ENCODE data around the gene TADA2A. TPM values are rescaled to one million over a fixed set of nuclear protein-coding genes. Genes with fewer than 3 reads are reported as not detected.

The TADA2A gene
- polyA plus RNA-seq, 1 experiment, result 13.6 TPM

- peak overlapping the region; percentile 79 for H3K4me3 ChIP-seq (ENCODE audit: low read depth, low read length)
- H3K36me3 ChIP-seq (ENCODE audit: control insufficient read depth, insufficient read depth, low read length), result no peaks in the 10 kb centered on the region
- ChIA-PET POLR2A (no interaction called here), CTCF (interaction anchor here (0.7 to 1.1 kb wide), 2 partner anchors 35 to 36 kb away, joined by 3 read pairs; no protein-coding TSS in a partner anchor)
- no peak for TF ChIP-seq CTCF (IDR thresholded peaks at IDR 0.05; ENCODE audit: insufficient read depth, low read depth, low read length)
- no peaks in the 10 kb centered on the region for H3K27me3 ChIP-seq (ENCODE audit: control insufficient read depth, insufficient read depth, low read length)
- DNase-seq (ENCODE audit: low read depth), result no peak
Observed at GRCh38 chr17:37492167-37492566, 85.5 kb downstream of the TADA2A start.

DNA sequence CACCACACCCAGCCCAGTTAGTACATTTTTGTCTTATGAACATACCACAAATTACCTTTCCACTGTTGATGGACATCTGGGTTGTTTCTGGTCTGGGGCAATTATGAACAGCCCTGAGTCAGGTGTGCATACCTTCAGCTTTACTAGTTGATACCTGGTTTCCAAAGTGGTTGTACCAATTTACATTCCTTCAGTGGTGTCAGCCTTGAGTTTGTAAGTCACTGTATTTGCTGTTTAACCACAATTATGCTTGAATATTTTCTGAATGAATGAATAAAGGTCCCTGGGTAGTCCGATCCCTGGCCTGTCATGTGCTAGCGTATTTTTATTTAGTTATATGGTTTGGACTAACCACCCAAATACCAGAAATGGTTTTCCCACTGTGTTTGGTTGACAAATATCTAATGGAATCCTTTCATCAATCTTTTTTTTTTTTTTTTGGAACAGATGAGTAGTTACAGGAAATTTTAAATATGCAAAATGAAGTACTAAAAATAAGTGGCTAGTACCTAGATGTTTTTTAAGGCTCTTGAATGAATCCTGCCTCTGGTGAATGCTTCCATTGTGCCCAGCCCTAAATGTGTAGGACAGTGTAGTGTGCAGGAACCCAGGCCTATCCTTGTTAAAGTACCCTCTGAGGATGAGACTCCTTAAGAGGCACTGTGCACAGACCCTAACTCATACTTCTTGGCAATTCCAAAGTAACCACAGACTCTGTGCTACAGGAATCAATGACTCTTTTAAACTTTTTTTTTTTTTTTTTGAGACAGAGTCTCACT, 86.8 kb downstream of the TADA2A start:
- TF ChIP-seq CTCF (IDR thresholded peaks at IDR 0.05; ENCODE audit: insufficient read depth, low read depth, low read length), result no peak
- Histone ChIP-seq H3K4me3 (ENCODE audit: low read depth, low read length) (no peak overlapping the region), H3K27me3 (ENCODE audit: control insufficient read depth, insufficient read depth, low read length) (no peaks in the 10 kb centered on the region), H3K36me3 (ENCODE audit: control insufficient read depth, insufficient read depth, low read length) (no peaks in the 10 kb centered on the region)
- POLR2A ChIA-PET, result no interaction called here
- peak; percentile 98 for DNase-seq (ENCODE audit: low read depth)
- CTCF ChIA-PET, result no interaction called here

DNA sequence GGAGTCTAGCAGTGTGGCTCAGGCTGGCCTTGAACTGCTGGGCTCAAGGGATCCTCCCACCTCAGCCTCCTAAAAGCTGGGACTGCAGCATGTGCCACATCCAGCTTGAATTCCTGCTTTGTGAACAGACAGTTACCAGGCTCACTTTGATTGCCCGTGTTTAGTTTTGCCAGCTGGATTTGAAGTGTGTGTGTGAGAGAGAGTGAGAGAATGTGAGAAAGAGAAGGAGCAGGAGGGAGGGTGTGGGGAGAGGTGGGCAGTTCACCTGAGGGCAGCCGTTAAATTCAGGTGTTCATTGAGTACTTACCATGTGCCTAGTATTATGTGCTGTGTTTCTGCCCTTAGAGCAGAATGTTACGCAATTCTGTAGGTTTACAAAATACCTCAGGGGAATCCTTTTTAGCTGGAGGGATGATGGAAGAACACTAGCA, 87.7 kb downstream of the TADA2A start:
- ChIA-PET CTCF (interaction anchor here (1.0 to 1.6 kb wide), 3 partner anchors 11 to 48 kb away, joined by 3 to 4 read pairs (median 3); no protein-coding TSS in a partner anchor), POLR2A (interaction anchor here (0.6 kb wide), 1 partner anchor 35 kb away, joined by 4 read pairs; no protein-coding TSS in a partner anchor)
- Histone ChIP-seq H3K4me3 (ENCODE audit: low read depth, low read length) (no peak overlapping the region), H3K36me3 (ENCODE audit: control insufficient read depth, insufficient read depth, low read length) (no peaks in the 10 kb centered on the region), H3K27me3 (ENCODE audit: control insufficient read depth, insufficient read depth, low read length) (no peaks in the 10 kb centered on the region)
- no peak for TF ChIP-seq CTCF (IDR thresholded peaks at IDR 0.05; ENCODE audit: insufficient read depth, low read depth, low read length)
- no peak for DNase-seq (ENCODE audit: low read depth)

DNA sequence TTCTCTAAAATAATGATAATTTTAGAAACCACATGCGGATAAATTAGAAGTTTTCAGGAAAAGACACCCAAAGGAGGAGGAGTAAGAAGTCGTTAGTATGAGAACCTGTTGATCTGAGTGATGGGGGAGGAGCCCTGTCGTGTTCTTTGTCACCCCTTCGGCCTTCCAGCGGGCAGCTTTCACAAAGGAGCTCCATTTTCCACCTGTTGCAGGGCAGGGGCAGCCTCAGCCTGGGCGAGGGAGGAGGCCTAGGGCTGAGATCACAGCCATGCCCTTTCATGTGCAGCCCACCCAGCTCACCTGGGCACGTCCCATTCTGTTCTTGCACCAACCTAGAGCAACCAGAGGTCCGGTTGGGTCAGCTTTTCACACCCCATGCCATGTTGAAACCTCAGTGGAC, 88.3 kb downstream of the TADA2A start:
- DNase-seq (ENCODE audit: low read depth), result no peak
- ChIA-PET POLR2A (interaction anchor here (0.6 kb wide), 1 partner anchor 35 kb away, joined by 4 read pairs; no protein-coding TSS in a partner anchor), CTCF (interaction anchor here (1.0 to 1.6 kb wide), 3 partner anchors 11 to 48 kb away, joined by 3 to 4 read pairs (median 3); no protein-coding TSS in a partner anchor)
- TF ChIP-seq CTCF (IDR thresholded peaks at IDR 0.05; ENCODE audit: insufficient read depth, low read depth, low read length), result no peak
- H3K27me3 ChIP-seq (ENCODE audit: control insufficient read depth, insufficient read depth, low read length), result no peaks in the 10 kb centered on the region
- H3K4me3 ChIP-seq (ENCODE audit: low read depth, low read length), result no peak overlapping the region
- no peaks in the 10 kb centered on the region for H3K36me3 ChIP-seq (ENCODE audit: control insufficient read depth, insufficient read depth, low read length)

- TF ChIP-seq CTCF (IDR thresholded peaks at IDR 0.05; ENCODE audit: insufficient read depth, low read depth, low read length), result no peak
Observed at GRCh38 chr17:37500378-37500777, 93.7 kb downstream of the TADA2A start.

More at GRCh38 chr17:37500378-37500777, 93.7 kb downstream of the TADA2A start:
- DNase-seq (ENCODE audit: low read depth), result no peak
- POLR2A ChIA-PET, result no interaction called here
- H3K4me3 ChIP-seq (ENCODE audit: low read depth, low read length), result no peak overlapping the region
- no peaks in the 10 kb centered on the region for H3K27me3 ChIP-seq (ENCODE audit: control insufficient read depth, insufficient read depth, low read length)
- CTCF ChIA-PET, result interaction anchor here (0.5 to 1.8 kb wide), 2 partner anchors 24 to 127 kb away, joined by 4 read pairs; no protein-coding TSS in a partner anchor
- H3K36me3 ChIP-seq (ENCODE audit: control insufficient read depth, insufficient read depth, low read length), result peaks cover 1% of the 10 kb centered on the region; the same call in 1 of the 2 replicates
